Upper lobe of left lung (tissue), 6 donors: ENCODE data around the gene SFXN5. TPM values are rescaled to one million over a fixed set of nuclear protein-coding genes. Genes with fewer than 3 reads are reported as not detected.

Experiments used
- ATAC-seq, 2 donors: fragments of 200-7000 bp; cut with Tn5 transposase; one replicate each; pipeline ENCODE4 v1.9.1; 2022; ENCODE audit warnings: mild to moderate bottlenecking in 2 of 2, moderate library complexity in 2 of 2; ENCODE audit not compliant: low FRiP score in 2 of 2
- DNase-seq, 2 donors: peaks; one replicate each; pipeline ENCODE4 v3.0.0-alpha.2; 2019 to 2020
- H3K27ac ChIP-seq, 4 donors: fragments of 200-600 bp; sonication (generic); one replicate each; pipeline ENCODE4 v1.5.1; 2016 to 2019
- H3K27me3 ChIP-seq, 4 donors: fragments of 200-600 bp; sonication (generic); one replicate each; pipeline ENCODE4 v1.5.1; 2017 to 2019
- H3K36me3 ChIP-seq, 4 donors: fragments of 200-600 bp; sonication (generic); one replicate each; pipeline ENCODE4 v1.5.1; 2016 to 2019
- H3K4me1 ChIP-seq, 4 donors: fragments of 200-600 bp; sonication (generic); one replicate each; pipeline ENCODE4 v1.5.1; 2018 to 2019
- H3K4me3 ChIP-seq, 4 donors: fragments of 200-600 bp; sonication (generic); one replicate each; pipeline ENCODE4 v1.5.1; 2017 to 2019; ENCODE audit warnings: mild to moderate bottlenecking in 2 of 4, moderate library complexity in 1 of 4
- H3K9me3 ChIP-seq, 4 donors: fragments of 200-600 bp; sonication (generic); one replicate each; pipeline ENCODE4 v1.5.1; 2018 to 2019
- EP300 ChIP-seq, 4 donors: sonication (generic); formaldehyde crosslinking; IDR thresholded peaks; one replicate each; pipeline ENCODE4 v1.5.1; 2017; ENCODE audit warnings: antibody characterized with exemption in 4 of 4, control low read depth in 2 of 4
- POLR2A ChIP-seq, 4 donors: fragments of 450-650 bp; IDR thresholded peaks; one replicate each; pipeline ENCODE4 v1.5.1; 2016 to 2017; ENCODE audit warnings: antibody characterized with exemption in 4 of 4, mild to moderate bottlenecking in 2 of 4
- POLR2AphosphoS5 ChIP-seq, 2 donors: sonication (generic); formaldehyde crosslinking; IDR thresholded peaks; one replicate each; pipeline ENCODE4 v1.5.1; 2017; ENCODE audit warnings: antibody characterized with exemption in 2 of 2
- WGBS, 2 donors: methylation state at CpG; one replicate each; pipeline ENCODE4 v1.1.5; 2017 to 2018; 5-methylcytosine and 5-hydroxymethylcytosine counted together
- total RNA-seq, 6 donors: library from RNA; depleted of rRNA in 4 of 6; stranded (reverse); fragments of >200 nt in 4 of 6; gene quantifications; one replicate each; pipeline versions ENCODE4 v1.1.0 to v1.2.1, GENCODE V29; 2016 to 2021
- TF ChIP-seq, protein P1 (sequence below), 6 experiments: fragments of 450-650 bp in 4 of 6; fragments of 200-600 bp in 2 of 6; sonication (generic) in 2 of 6; IDR thresholded peaks; one replicate each; pipeline ENCODE4 v1.5.1; 2016 to 2019; ENCODE audit warnings: antibody characterized with exemption in 6 of 6
- donor health status: DM: no; HTN: no; CAD: no; lungs with moderate emphysema.
- donor health status: DM: no; HTN: yes; CAD: no; lungs with severe emphysema.

Gene SFXN5
- total RNA-seq, 6 donors from 2014 or later, result 10.8 to 44.0 (median 13.7) TPM

- ATAC-seq, result no peak
- TF ChIP-seq, protein P1, sequence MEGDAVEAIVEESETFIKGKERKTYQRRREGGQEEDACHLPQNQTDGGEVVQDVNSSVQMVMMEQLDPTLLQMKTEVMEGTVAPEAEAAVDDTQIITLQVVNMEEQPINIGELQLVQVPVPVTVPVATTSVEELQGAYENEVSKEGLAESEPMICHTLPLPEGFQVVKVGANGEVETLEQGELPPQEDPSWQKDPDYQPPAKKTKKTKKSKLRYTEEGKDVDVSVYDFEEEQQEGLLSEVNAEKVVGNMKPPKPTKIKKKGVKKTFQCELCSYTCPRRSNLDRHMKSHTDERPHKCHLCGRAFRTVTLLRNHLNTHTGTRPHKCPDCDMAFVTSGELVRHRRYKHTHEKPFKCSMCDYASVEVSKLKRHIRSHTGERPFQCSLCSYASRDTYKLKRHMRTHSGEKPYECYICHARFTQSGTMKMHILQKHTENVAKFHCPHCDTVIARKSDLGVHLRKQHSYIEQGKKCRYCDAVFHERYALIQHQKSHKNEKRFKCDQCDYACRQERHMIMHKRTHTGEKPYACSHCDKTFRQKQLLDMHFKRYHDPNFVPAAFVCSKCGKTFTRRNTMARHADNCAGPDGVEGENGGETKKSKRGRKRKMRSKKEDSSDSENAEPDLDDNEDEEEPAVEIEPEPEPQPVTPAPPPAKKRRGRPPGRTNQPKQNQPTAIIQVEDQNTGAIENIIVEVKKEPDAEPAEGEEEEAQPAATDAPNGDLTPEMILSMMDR (IDR thresholded peaks at IDR 0.05), result no peak
- TF ChIP-seq EP300 (IDR thresholded peaks at IDR 0.05), result no peak
- TF ChIP-seq POLR2A (IDR thresholded peaks at IDR 0.05), result no peak
- TF ChIP-seq POLR2AphosphoS5 (IDR thresholded peaks at IDR 0.05), result no peak
- Histone ChIP-seq H3K4me3 (no peak overlapping the region), H3K9me3 (no peaks in the 10 kb centered on the region), H3K36me3 (no peaks in the 10 kb centered on the region), H3K27me3 (peaks cover 0 to 73% (median 42%) of the 10 kb centered on the region in 4 donors), H3K4me1 (peaks cover 37 to 46% (median 42%) of the 10 kb centered on the region in 4 donors), H3K27ac (no peak overlapping the region)
- no peak for DNase-seq
- WGBS, 2 donors, result 4 to 8% methylated on average over 17 of the region's 17 CpGs
Observed at GRCh38 chr2:72914589-72915319, 156.8 kb downstream of the SFXN5 start.

DNA sequence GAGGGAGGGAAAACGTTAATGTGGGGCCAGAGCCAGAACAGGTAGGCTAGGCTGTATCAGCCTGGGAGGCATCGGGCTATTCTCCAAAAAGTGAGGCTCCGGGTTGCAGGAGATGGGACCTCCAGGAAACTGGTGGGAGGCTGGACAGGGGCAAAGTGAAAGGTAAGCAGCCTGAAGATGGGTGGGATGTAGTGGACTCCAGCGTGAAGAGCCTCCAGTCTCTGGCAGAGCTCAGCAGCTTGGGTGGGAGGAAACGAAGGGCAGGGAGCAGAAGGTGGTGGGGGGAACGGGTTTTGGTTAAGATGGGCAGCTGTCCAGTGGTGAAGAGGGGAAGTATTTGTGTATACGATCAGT, 157.3 kb downstream of the SFXN5 start:
- 6 to 7% methylated on average over 7 of the region's 7 CpGs for WGBS, 2 donors
- ATAC-seq (no peak), DNase-seq (no peak)
- no peaks in the 10 kb centered on the region for H3K36me3 ChIP-seq
- H3K4me3 ChIP-seq, result no peak overlapping the region
- peaks cover 36 to 45% (median 41%) of the 10 kb centered on the region in 4 donors for H3K4me1 ChIP-seq
- no peaks in the 10 kb centered on the region for H3K9me3 ChIP-seq
- peaks cover 0 to 70% (median 39%) of the 10 kb centered on the region in 4 donors for H3K27me3 ChIP-seq
- no peak overlapping the region for H3K27ac ChIP-seq
- TF ChIP-seq POLR2AphosphoS5 (IDR thresholded peaks at IDR 0.05) (no peak), POLR2A (IDR thresholded peaks at IDR 0.05) (no peak), EP300 (IDR thresholded peaks at IDR 0.05) (no peak)
- TF ChIP-seq, protein P1 (IDR thresholded peaks at IDR 0.05), result no peak

- H3K27me3 ChIP-seq, result peaks cover 0 to 65% (median 37%) of the 10 kb centered on the region in 4 donors
Observed at GRCh38 chr2:72913486-72914205, 157.9 kb downstream of the SFXN5 start.

GRCh38 chr2:72911256-72911655, 160.3 kb downstream of the SFXN5 start:
- H3K4me1 ChIP-seq, result peaks cover 10 to 18% (median 15%) of the 10 kb centered on the region in 4 donors
- no peak for ATAC-seq
- no peak for TF ChIP-seq EP300 (IDR thresholded peaks at IDR 0.05)
- TF ChIP-seq, protein P1 (IDR thresholded peaks at IDR 0.05), result no peak
- TF ChIP-seq POLR2A (IDR thresholded peaks at IDR 0.05), result no peak
- no peak for TF ChIP-seq POLR2AphosphoS5 (IDR thresholded peaks at IDR 0.05)
- WGBS, 2 donors, result 47 to 53% methylated on average over 1 of the region's 1 CpG
- no peaks in the 10 kb centered on the region for H3K36me3 ChIP-seq
- no peak overlapping the region for H3K4me3 ChIP-seq
- no peaks in the 10 kb centered on the region for H3K9me3 ChIP-seq
- no peak for DNase-seq
- H3K27me3 ChIP-seq, result peaks cover 0 to 46% (median 18%) of the 10 kb centered on the region in 4 donors
- no peak overlapping the region for H3K27ac ChIP-seq

More at GRCh38 chr2:72913486-72914205, 157.9 kb downstream of the SFXN5 start:
- TF ChIP-seq EP300 (IDR thresholded peaks at IDR 0.05) (no peak), POLR2AphosphoS5 (IDR thresholded peaks at IDR 0.05) (no peak), POLR2A (IDR thresholded peaks at IDR 0.05) (no peak)
- TF ChIP-seq, protein P1 (IDR thresholded peaks at IDR 0.05), result no peak
- Histone ChIP-seq H3K4me3 (no peak overlapping the region), H3K9me3 (no peaks in the 10 kb centered on the region), H3K27ac (no peak overlapping the region), H3K36me3 (no peaks in the 10 kb centered on the region), H3K4me1 (peaks cover 34 to 42% (median 38%) of the 10 kb centered on the region in 4 donors)
- WGBS, 2 donors, result 14 to 20% methylated on average over 7 of the region's 7 CpGs
- DNase-seq (no peak), ATAC-seq (no peak)
